ENCODE results near the gene GALNT18.

The GALNT18 gene

DNA sequence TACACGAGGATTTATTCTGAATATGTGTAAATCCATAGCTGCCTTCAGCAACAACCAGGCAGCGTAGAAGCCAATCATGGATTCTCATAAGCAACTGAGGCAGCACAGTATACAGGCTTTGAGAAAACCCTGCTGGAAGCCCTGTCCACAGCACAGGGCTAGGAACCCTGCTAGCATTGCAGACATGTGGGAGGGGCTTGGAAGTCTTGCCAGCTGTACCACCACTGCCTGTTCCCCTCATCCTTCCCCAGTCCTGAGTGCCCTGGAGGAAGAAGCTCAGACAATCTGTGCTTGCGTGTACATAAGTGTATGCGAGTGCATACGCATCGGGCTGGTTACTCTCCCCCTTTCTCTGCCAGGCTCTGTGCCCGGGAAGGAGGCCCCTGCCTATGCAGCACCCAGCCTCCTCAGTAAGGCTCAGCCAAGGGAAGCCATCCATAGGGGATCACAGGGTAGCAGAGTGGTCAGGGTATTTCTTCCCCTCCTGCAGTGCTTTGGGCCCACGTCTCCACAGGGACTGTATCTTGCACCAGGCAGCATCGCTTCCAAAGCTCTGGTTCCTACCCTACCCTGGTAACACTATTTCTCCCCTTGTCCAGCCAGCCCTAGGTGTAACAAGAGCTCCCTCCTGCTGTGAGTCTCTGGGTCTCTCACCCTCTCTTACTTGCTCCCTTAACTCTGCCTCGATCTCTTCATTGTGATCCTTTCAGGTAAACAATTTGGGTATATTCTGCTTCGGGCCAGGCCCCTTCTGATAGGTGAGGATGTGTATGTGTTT lies 90.5 kb downstream of the GALNT18 start:
- no peak for DNase-seq (ENCODE audit: low spot score)

DNA sequence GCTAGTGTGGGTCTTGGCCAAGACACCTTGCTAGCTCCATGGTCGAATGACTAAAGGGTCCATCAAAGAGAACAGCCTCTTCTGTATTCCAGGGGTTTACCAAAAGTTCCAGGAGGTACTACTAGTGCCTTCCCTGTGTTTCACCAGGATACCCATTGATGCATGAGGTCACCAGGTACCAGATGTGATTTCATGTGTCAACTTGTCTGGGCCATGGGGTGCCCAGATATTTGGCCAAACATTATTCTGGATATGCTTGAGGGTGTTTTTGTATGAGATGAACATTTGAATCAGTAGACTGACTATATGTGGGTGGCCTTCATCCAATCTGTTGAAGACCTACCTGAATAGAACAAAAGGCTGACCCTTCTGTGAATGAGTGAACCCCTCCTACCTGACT lies 92.8 kb downstream of the GALNT18 start:
- no peak for DNase-seq (ENCODE audit: low spot score)

DNA sequence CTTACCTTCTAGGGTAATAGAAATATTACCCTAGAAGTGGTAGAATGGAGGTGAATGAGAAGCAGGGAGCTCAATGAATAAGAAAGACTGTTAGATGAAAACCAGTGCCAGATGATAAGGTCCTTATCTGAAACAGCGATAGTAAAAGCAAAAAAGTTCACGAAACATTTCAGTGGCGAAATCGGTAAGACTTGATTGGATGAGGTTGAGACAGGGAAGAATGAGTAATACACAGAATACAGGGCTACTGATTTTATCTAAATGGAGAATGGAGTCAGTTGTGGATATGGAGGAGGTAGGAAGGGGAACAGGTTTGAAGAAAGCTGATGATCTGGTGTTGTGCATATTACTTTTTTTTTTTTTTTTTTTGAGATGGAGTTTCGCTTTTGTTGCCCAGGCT lies 96.5 kb downstream of the GALNT18 start:
- no peak for DNase-seq (ENCODE audit: low spot score)

DNA sequence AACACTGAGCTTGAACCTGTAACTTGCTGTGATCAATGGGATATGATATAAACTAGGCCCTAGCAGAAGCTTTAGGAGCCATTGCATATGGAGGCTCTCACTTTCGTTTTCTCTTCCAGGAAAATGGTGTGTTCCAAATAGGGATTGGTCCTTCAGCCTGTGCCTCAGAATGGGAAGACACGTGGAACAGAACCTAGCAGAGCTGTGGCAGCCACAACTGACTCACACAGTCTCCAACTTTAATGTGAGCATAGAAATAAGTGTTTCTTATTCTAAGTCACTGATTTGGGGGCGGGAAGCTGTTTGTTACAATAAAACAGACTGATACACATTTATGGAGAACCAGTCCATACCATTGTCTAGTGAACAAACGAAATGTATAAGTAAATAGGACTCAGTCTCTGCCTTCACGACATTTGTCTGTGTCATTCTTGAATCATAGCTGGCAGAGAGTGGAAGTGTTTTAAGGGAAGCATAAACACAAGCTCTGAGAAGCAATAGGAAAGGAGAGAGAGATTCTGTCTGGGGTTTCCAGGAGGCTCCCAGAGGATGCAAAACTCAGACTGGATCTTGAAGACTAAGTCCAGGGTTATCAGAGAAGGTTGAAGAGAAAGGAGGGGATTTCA lies 97.3 kb downstream of the GALNT18 start:
- no peak for DNase-seq (ENCODE audit: low spot score)

DNA sequence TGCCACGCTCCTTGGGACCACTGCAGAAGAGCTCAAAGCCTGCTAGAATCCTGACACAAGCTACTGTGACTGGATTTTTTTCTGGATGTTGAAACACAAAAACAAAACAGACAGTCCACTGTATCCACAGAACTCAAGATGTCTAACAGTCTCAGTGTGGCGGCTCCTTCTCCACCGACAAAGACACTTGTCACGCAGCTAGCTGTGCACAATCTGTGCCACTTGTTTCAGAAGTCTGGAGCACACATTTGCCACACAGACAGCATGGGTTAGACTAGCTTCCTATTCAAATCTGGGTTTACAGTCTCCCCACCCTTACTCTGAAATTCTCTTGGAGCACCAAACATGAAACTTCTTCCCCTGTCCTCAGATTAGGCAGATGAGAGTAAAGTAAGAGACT lies 99.2 kb downstream of the GALNT18 start:
- DNase-seq (ENCODE audit: low spot score), result no peak

DNA sequence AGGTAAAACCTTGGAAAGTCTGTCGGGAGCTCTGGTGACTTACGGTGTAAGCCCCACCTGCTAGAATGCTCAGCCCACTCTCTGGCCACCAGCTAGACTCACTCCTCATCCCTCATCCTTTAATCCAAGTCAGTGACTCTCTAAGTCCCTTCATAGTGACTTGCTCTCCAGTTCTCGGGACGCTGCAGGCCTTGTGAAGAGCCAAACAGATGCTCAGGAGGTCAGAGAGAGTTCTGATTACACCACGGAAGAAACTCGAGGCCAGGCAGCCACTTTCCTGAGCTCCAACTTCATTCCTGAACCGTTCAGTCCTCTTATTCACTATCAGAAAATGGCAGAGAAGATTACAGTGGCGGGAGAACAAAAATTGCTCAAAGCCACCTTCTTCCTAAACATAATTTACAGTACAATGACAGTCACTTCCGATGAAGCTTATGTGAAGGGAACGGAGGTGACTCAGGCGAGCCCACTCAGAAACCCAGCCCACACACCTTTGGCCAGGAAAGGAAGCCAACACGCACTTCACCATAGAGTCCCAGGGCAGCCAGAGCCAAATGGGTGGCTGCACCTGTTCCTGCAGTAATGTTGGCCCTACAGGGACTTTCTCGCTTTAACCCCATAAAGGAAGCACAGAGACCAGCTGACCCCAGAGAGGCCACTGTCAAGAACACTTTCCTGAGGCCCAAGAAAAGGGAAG lies 100.4 kb downstream of the GALNT18 start:
- DNase-seq (ENCODE audit: low spot score), result no peak

DNA sequence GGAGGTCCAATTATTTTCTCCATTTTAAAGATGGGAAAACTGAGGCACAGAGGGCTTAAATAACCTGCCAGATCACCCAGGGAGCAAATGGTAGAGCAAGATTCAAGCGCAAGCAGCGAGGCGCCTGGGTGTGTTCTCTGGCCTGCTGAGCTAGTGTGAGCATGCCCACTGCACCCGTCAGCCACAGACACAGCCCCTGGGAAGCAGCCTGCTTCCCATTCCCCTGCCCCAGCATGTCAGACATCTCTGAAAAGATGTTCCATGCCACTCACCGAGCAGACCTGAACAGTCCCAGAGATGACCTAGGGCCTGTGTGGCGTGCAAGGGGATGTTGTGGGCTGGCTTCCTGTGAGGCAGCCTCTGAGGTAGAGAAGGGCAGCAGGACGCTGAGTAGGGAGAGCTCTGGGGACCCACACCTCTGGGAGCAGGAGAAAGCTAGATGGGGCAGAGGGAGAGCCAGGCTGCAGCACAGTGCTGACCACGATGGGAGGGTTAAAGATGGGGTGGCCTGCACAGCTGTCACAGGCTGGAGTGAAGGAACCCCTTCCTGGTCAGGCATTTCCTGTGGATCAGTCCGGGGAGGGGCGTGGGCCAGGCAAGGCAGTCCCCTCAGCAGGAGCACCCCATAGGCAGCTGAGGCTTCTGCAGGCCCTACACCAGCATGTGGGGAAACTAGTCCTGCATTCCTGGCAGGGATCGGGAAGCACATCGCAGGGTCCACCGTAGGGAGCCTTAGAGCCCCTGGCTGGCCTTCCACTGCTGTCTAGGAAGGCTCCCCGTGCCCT lies 101.4 kb downstream of the GALNT18 start:
- no peak for DNase-seq (ENCODE audit: low spot score)

DNA sequence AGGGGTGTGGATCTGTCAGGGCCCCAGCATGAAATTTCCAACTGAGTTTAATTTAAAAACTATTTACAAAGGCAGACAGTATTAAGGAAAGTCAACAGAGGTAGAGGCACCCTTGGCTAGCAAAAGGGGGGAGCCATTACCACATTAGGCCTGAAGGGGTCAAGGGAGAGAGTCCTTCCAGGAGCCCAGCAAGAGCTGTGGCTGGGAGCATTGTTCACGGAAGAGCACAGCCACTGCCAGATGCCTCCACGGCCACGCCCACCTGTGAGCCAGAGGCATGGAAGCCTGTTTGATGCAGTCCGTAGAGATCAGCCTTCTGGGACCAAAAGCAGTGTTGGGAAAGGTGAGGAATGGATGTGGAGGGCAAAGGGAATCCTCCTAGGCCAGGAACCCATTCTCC lies 102.6 kb downstream of the GALNT18 start:
- no peak for DNase-seq (ENCODE audit: low spot score)

DNA sequence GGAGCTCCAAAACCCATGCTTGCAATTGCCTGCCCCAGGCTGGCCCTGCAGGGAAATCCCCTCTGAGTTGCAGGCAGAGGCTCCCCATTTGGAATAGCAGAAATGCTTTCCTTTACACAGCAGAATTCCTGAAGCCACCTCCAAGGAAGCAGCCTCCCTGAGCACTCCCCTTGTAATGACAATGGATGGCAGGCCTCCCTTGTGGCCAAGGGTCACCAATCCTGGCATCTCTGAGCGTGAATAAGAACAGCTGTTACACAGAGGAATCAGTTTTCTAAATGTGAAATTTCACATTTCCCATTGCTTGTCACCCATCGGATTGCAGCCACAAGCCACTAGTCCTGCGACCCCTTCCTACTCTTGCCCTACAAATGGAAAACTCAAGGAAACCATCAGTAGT lies 107.6 kb downstream of the GALNT18 start:
- no peak for DNase-seq (ENCODE audit: low spot score)

DNA sequence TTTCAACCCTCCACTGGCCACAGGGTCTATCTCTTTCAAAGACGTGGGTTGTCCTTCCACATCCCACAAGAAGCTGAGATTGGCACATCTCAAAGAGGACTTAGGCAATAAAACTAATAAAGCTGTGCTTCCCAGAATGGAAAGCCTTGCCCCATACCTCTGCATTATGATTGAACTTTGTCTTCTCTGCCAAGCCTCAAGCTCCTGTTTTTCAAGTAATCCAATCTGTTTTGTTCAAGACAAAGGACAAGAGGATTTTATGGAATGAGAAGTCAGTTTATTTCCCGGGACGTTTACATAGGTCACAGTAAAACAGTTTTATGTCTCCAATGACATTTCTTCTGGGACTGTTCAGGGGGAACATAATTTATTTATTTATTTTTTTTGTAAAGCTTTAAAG lies 108.4 kb downstream of the GALNT18 start:
- no peak for DNase-seq (ENCODE audit: low spot score)

DNA sequence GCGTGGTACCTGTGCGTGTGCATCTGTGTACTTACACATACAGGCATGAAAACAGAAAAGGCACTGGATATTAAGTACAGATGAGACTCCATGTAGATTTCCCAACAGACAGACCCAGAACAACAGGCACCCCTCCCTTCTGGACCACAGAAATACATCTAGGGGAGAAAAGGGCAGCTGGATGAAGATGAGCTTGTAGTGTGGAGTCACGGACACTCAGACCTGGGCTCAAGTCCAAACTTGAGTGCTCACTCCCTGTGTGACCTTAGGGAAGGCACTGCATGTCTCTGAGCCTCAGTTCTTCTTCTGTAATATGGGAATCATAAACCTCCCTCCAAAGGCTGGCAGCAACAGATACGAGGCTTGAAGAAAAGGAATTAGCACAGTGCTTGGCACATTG lies 108.9 kb downstream of the GALNT18 start:
- no peak for DNase-seq (ENCODE audit: low spot score)

DNA sequence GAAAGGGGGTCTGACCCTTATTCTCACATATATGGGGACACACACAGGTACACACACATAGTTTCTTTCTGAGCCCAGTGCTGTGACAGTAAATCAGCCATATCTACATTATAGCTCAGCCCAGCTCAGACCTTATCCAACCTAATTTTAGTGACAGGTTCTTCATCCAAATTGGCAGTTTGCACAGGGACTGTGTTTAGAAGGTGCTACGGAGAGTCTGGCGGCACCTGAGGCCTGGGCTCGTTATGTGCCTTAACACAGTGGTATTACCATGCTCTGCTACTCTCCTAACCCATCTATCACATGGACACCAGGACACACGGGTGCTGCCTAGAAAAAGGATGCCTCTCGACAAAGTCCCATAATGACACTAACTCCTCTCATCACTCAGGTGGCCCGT lies 109.3 kb downstream of the GALNT18 start:
- DNase-seq (ENCODE audit: low spot score), result no peak

DNA sequence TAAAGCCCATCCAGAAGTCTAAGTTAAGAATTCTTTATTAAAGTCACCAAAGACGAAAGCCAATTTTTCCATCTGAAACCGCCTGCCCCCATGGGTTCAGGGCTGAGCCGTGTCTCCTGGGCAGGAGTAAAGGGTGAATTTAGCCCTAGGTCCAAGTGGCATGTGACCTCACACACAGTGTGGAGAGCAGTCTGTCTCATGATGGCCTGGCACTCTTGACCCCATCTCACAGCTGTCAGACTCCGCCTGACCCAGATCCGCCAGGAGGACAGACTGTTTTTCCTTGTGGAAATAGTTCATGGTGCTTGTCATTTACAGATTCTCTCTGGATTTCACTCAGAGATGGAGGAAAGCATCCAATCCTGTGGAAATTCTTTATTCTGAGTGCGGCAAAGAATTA lies 109.7 kb downstream of the GALNT18 start:
- DNase-seq (ENCODE audit: low spot score), result no peak

DNA sequence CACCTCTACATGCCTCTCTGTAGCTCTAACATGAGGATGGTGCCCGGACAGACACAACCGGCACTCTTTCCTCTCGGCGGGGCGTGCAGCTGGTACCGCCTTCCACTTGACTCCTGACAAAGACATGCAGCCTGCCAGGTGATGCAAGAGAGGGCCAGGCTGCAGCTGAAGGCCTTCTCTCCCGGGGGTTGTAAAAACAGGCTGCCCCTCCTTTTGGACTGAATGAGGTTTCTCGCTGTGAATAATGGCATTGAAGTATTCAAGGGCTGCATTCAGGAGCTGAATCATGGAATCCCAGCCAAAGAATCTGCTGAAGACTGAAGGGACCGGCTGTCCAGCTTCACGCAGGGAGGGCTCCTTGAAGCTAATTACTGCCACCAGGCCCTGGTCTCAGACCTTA lies 110.9 kb downstream of the GALNT18 start:
- DNase-seq (ENCODE audit: low spot score), result no peak

DNA sequence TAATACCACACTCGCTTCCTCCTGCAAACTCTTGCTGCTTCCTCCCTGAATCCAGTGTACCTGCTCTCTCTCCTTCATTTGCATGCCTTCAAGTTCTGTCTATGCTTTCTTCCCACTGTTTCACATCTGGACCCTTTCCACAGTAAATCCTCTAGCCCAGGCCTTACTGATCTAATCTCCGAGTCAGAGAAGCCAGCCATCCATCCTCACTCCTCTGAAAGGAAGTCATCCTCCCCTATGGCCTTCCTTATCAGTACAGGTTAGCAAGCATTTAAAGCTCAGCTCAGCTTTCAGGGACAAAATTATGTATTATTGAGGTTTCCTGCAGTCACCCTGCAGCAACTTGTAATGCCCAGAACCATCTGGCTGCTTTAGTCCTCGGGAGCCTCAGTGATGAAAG lies 116.1 kb downstream of the GALNT18 start:
- DNase-seq (ENCODE audit: low spot score), result no peak

DNA sequence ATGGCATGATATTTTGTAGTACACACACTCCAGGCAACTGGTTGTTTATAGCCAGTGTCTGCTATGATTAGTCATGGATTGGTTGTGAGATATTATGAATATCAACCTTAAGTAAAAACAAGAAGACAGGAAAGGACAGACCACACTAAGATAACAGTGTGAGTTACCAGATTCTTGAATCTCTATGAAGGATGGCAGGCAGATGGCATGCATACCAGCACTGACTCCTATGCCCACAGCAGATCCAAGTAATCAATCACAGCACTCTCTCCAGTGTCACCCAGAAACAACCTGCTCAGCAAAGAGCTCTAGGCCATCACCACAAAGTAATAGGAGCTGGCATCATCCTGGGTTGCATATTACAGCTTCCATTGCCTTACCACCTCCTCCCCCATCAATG lies 116.6 kb downstream of the GALNT18 start:
- DNase-seq (ENCODE audit: low spot score), result no peak

DNA sequence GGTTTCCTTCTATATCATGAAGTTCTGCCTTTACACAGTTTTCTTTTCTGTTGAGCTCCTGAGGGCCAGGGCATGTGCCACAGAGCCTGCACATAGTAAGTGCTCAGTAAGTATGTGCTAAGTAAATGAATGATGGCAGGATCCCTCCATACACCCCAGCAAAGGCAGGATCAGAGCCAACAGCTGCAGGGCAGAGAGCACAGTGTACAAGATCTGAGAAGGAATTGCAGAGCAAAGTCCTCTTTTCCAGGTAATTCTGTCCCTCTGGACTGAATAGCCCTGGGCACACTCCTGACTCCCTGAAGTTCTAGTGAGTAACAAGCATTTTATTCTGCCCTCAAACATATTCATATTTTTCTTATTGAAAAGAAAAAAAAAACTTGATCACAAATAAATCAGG lies 117.7 kb downstream of the GALNT18 start:
- DNase-seq (ENCODE audit: low spot score), result no peak

DNA sequence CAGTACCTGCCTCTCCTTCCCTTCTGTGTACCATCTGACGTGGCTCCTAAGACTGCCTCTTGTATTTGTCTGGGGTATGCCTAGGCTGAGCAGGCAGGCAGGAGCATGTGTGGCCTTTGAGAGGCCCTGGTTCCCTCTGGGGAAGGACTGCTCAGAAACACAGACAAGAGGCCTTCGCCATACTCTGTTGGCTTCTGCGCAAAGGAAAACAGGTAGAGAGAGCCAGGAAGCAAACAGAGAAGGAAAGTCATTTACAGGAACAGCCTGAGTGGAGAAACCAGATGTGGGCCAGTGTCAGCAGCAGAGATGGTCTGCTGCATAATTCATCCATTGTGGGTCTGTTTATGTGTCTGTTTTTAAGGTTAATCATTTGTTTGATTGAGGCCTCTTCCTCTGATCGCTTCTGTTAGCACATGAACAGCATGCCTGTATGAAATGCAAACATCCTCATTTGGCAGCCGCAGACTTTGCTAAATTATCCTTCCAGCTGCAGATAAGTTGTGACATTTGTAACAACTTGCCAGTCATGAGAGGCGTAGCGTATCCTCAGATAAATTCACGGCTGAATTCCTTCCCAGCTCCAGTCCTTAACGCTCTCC lies 119.4 kb downstream of the GALNT18 start:
- no peak for DNase-seq (ENCODE audit: low spot score)

DNA sequence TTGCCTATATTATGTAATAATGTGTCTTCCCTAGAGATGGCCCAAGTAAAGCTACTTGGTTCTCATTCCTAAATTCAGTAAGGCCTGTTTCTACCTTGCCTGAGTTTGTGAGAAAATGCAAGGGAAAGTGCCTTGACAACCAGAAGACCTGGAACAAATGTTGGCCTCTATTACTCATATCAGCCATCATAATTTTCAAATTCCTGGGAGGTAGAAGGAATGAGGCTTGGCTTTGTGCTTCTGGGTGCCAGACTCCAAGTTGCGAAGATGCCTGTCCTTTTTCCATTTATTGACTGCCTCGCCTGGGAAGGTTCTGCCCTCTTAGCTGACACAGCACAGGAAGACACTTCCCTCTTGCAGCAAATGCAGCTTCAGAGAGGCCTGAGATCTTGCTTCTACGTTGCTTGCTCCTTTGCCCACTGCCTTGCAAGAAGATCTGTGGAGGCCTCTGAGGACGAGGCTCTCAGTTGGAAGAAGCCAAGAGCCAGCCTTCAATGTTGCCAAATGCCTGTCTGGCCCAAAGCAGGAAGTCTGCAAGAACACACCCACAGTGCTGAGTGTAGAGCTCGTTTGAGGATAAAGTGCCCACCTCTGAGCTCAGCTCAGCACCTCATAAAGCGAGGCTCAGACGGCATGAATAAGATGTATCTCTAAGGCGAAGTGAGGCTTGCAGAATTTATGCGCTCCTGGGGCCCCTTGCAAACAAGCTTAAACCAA lies 120.1 kb downstream of the GALNT18 start:
- no peak for DNase-seq (ENCODE audit: low spot score)

DNA sequence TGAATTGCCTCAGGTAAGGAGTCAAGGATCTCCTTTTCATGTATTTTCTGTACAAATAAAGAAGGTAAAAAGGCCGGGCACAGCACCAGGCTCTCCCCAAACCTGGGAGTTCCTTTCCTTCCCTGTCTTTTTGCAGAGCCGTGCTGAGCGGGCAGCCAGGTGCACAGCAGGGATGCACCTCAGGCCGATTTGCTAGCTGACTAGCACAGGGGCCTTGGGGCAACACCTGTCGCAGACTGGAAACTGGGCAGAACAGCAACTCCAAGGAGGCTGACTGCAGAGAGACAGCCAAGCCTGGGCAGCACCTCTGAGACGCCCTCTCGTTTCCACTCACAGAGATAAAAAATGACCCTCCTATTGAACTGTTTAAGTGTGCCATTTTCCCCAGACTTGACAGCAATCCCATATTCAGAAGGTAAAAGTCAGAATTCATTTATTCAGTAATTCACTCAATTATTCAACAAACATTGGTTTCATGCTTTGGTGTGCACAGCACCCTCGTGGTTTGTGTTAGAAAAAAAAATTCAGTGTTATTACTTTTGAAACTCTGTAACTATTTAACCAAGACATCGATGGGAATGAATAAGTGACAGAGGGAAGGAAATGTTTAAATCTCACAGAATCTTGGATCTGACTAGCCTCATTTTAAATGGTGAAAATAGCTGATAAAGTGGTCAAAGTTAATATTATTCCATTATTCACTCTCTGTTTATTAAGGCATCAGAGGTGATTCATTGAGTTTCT lies 120.9 kb downstream of the GALNT18 start:
- DNase-seq (ENCODE audit: low spot score), result no peak

DNA sequence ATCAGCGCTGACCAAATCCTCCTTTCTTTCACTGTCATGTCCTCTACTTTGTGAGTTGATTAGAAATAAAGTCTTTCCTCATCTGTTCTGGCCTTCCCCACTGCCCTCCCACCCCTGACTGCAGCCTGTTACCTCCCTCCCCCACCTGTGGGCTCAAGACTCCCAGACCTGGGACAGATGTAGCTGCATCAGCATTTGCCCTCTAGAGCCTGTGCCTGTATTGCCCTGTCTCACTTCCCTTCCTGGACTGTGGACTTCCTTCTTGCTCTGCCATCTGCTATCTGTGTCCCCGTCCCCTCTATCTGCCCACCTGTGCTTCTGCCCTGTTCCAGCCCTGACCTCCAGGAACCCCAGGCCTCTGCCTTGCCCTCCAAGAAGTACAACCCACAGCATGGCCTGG lies 122.5 kb downstream of the GALNT18 start:
- no peak for DNase-seq (ENCODE audit: low spot score)
